ENCODE results near the gene TRAIP.

DNA sequence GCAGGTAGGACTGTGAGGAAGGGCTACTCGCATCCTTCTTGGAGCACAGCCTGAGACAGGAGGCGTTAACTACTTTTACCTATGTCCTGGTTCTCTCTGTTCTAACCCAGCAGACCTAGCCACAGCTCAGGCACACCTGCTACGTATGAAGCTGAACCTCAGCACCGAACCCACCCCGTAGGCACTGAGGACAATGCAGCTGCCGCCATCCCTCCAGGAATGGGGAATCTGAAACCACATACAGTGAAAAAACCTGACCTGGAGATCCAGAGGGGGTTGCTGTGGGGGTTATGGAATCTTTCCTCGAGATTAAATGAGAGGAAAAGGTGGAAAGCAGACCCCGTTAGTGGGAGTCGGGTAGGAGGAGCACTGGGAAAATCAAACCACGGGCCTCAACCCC, 32.9 kb upstream of the TRAIP start:
- TF ChIP-seq, protein P1, sequence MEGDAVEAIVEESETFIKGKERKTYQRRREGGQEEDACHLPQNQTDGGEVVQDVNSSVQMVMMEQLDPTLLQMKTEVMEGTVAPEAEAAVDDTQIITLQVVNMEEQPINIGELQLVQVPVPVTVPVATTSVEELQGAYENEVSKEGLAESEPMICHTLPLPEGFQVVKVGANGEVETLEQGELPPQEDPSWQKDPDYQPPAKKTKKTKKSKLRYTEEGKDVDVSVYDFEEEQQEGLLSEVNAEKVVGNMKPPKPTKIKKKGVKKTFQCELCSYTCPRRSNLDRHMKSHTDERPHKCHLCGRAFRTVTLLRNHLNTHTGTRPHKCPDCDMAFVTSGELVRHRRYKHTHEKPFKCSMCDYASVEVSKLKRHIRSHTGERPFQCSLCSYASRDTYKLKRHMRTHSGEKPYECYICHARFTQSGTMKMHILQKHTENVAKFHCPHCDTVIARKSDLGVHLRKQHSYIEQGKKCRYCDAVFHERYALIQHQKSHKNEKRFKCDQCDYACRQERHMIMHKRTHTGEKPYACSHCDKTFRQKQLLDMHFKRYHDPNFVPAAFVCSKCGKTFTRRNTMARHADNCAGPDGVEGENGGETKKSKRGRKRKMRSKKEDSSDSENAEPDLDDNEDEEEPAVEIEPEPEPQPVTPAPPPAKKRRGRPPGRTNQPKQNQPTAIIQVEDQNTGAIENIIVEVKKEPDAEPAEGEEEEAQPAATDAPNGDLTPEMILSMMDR (conservative IDR thresholded peaks at IDR 0.05; ENCODE audit: low read depth, low read length): no peak
- TF ChIP-seq EZH2 (IDR thresholded peaks at IDR 0.05; ENCODE audit: borderline replicate concordance, low read depth, low read length, poor library complexity, severe bottlenecking): no peak

Data from A673 (cell line).